IMR-90 (cell line): ENCODE data around the gene ZNF264. TPM values are rescaled to one million over a fixed set of nuclear protein-coding genes. Genes with fewer than 3 reads are reported as not detected.

Experiments used
- ATAC-seq: fragments of 200-7000 bp; cut with Tn5 transposase; 2 replicates; pipeline ENCODE4 v1.9.1; 2020; ENCODE audit warnings: low read depth, mild to moderate bottlenecking, moderate library complexity
- BruUV-seq: library from RNA; stranded (reverse); fragments of 400-500 nt; replicated peaks from 2 replicates; lab custom pipeline; 2021; lab: Mats Ljungman, UMichigan
- CTCF ChIA-PET: fragments of 300-600 bp; formaldehyde crosslinking; extraction: SDS; loops from one replicate; lab custom pipeline; 2021; ENCODE audit warnings: antibody characterized with exemption; lab: Yijun Ruan, JAX
- POLR2A ChIA-PET: fragments of 300-600 bp; sonication (Branson Sonifier 250); formaldehyde crosslinking; loops from one replicate; lab custom pipeline; 2022; ENCODE audit warnings: antibody characterized with exemption; ENCODE audit not compliant: unreplicated experiment; lab: Charles Lee
- DNase-seq: peaks from one replicate; pipeline ENCODE4 v3.0.0; 2013
- H2AFZ ChIP-seq: replicated peaks from 2 replicates; pipeline ENCODE3; 2013; ENCODE audit warnings: low read length, mild to moderate bottlenecking; ENCODE audit not compliant: poor library complexity
- H2AK5ac ChIP-seq: 2 replicates; pipeline ENCODE4 v1.6.1; 2013; ENCODE audit warnings: low read depth, low read length, inconsistent platforms
- H2AK9ac ChIP-seq: replicated peaks from 2 replicates; pipeline ENCODE3; 2013; ENCODE audit warnings: mild to moderate bottlenecking, low read depth, low read length, moderate library complexity; ENCODE audit not compliant: poor library complexity
- H2BK120ac ChIP-seq: 2 replicates; pipeline ENCODE4 v1.6.1; 2013; ENCODE audit warnings: low read depth, low read length, inconsistent platforms
- H2BK15ac ChIP-seq: 3 replicates; pipeline ENCODE4 v1.6.1; 2013; ENCODE audit warnings: low read depth, low read length, inconsistent platforms
- H2BK20ac ChIP-seq: 2 replicates; pipeline ENCODE4 v1.6.1; 2013; ENCODE audit warnings: low read depth, mild to moderate bottlenecking, inconsistent platforms, low read length, moderate library complexity
- H2BK5ac ChIP-seq: 2 replicates; pipeline ENCODE4 v1.6.1; 2013; ENCODE audit warnings: mild to moderate bottlenecking, low read depth, low read length, inconsistent platforms; ENCODE audit not compliant: poor library complexity, severe bottlenecking
- H3K14ac ChIP-seq: replicated peaks from 2 replicates; pipeline ENCODE4 v1.6.1; 2013; ENCODE audit warnings: low read depth, low read length, inconsistent platforms
- H3K18ac ChIP-seq: 2 replicates; pipeline ENCODE4 v1.6.1; 2013; ENCODE audit warnings: low read depth, low read length, control low read depth
- H3K23ac ChIP-seq: 2 replicates; pipeline ENCODE4 v1.6.1; 2013; ENCODE audit warnings: low read depth, low read length, inconsistent platforms
- H3K27ac ChIP-seq: 2 replicates; pipeline ENCODE4 v1.5.1; 2013; ENCODE audit warnings: mild to moderate bottlenecking, control low read depth, low read length; ENCODE audit not compliant: insufficient read depth
- H3K27me3 ChIP-seq: 2 replicates; pipeline ENCODE4 v1.6.1; 2013; ENCODE audit warnings: low read length; ENCODE audit not compliant: control insufficient read depth, insufficient read depth
- H3K36me3 ChIP-seq: 2 replicates; pipeline ENCODE4 v1.6.1; 2013; ENCODE audit warnings: low read length, mixed read lengths; ENCODE audit not compliant: control insufficient read depth, insufficient read depth
- H3K4ac ChIP-seq: 2 replicates; pipeline ENCODE4 v1.6.1; 2013; ENCODE audit warnings: low read depth, low read length, inconsistent platforms
- H3K4me1 ChIP-seq: 2 replicates; pipeline ENCODE4 v1.6.1; 2013; ENCODE audit warnings: low read length, mixed read lengths; ENCODE audit not compliant: control insufficient read depth, insufficient read depth
- H3K4me2 ChIP-seq: 2 replicates; pipeline ENCODE4 v1.6.1; 2013; ENCODE audit warnings: low read depth, mild to moderate bottlenecking, control low read depth, low read length, moderate library complexity
- H3K4me3 ChIP-seq: 2 replicates; pipeline ENCODE4 v1.5.1; 2013; ENCODE audit warnings: low read depth, mild to moderate bottlenecking, control low read depth, low read length, moderate library complexity; ENCODE audit not compliant: insufficient read depth
- H3K56ac ChIP-seq: 2 replicates; pipeline ENCODE4 v1.6.1; 2013; ENCODE audit warnings: low read length, inconsistent platforms; ENCODE audit not compliant: insufficient read depth; ENCODE audit errors: extremely low read depth
- H3K79me1 ChIP-seq, 2 experiments: 2 replicates each; pipeline ENCODE4 v1.6.1; 2013; ENCODE audit warnings: low read length in 2 of 2, inconsistent platforms in 1 of 2, low read depth in 1 of 2
- H3K9ac ChIP-seq: 2 replicates; pipeline ENCODE4 v1.6.1; 2013; ENCODE audit warnings: low read depth, low read length, control low read depth
- H3K9me1 ChIP-seq: 2 replicates; pipeline ENCODE4 v1.6.1; 2013; ENCODE audit warnings: low read length, inconsistent platforms; ENCODE audit not compliant: insufficient read depth
- H3K9me3 ChIP-seq: 2 replicates; pipeline ENCODE4 v1.6.1; 2013; ENCODE audit warnings: low read length; ENCODE audit not compliant: control insufficient read depth, insufficient read depth
- H4K20me1 ChIP-seq: 2 replicates; pipeline ENCODE4 v1.6.1; 2013; ENCODE audit warnings: low read length, inconsistent platforms; ENCODE audit not compliant: insufficient read depth
- H4K5ac ChIP-seq: 2 replicates; pipeline ENCODE4 v1.6.1; 2013; ENCODE audit warnings: mild to moderate bottlenecking, low read depth, low read length, control low read depth
- H4K8ac ChIP-seq, 2 experiments: 2 replicates each; pipeline ENCODE4 v1.6.1; 2013; ENCODE audit warnings: low read depth in 2 of 2, low read length in 2 of 2, control low read depth in 1 of 2, inconsistent platforms in 1 of 2
- H4K91ac ChIP-seq: 2 replicates; pipeline ENCODE4 v1.6.1; 2013; ENCODE audit warnings: low read depth, low read length, inconsistent platforms; ENCODE audit not compliant: insufficient read depth
- NFE2L2 ChIP-seq: fragments of 150-350 bp; IDR thresholded peaks from 2 replicates; pipeline ENCODE4 v1.6.1; 2016; ENCODE audit warnings: low read depth, mild to moderate bottlenecking, low read length
- WGBS, 2 experiments: methylation state at CpG; one replicate each; pipeline versions ENCODE4 v1.1.5 to v1.1.7; 2013; ENCODE audit warnings: missing lambda C conversion rate in 2 of 2; ENCODE audit not compliant: insufficient read length in 1 of 2; ENCODE audit errors: extremely low coverage in 2 of 2; 5-methylcytosine and 5-hydroxymethylcytosine counted together
- dilution Hi-C: fragments of 300-500 bp; cut with HindIII; formaldehyde crosslinking; loops from one replicate; pipeline ENCODE4 v1.14.3; 2018; ENCODE audit warnings: low sequenced_read_pairs; ENCODE audit not compliant: unreplicated experiment
- in situ Hi-C: fragments of 300-500 bp; cut with MboI; formaldehyde crosslinking; loops from 3 replicates; pipeline ENCODE4 v1.14.3; 2019; ENCODE audit warnings: low sequenced_read_pairs, inconsistent platforms, mixed read lengths
- intact Hi-C: fragments of 100-400 bp; cut with micrococcal nuclease; formaldehyde crosslinking; loops from 2 replicates; pipeline ENCODE4 v1.10.0; 2022
- polyA plus RNA-seq, 3 experiments: library from polyadenylated mRNA; depleted of rRNA; stranded (reverse); fragments of >200 nt; gene quantifications; 2 replicates each; pipeline ENCODE4 v1.2.3, GENCODE V29; 2012; ENCODE audit warnings: low replicate concordance in 1 of 3
- total RNA-seq: library from RNA; depleted of rRNA; stranded (reverse); fragments of >200 nt; gene quantifications from 2 replicates; pipeline ENCODE4 v1.2.3, GENCODE V29; 2012

The ZNF264 gene
- total and polyA plus RNA-seq, 2 of the 4 experiments (the other 2 are of a cell fraction): 3.5 to 31.9 TPM

DNA sequence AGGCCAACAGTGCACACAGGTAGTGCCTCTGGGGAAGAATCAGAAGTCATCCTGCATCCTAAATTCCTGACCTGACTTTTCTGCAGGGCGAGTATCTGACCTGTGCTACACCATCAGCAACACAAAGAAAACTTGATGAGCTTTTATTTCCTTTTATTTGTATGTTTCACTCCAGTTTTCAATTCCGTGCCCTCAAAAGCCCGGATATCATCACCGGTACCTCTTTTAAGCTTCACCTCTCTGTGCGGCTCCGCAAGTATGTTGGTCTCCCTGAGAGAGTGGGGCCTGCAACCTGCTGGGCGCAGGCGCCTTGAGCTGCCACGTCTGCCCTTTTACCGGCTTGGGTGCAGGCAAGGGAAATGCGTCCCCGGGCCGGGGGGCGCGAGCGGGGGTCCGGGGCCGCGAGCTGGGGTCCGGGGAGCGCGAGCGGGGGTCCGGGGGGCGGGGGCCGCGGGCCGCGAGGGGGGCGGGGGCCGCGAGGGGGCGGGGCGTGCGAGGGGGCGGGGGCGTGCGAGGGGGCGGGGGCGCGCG is 19.7 kb upstream of the ZNF264 start:
- H2AK5ac ChIP-seq: no peak overlapping the region
- ATAC-seq (peak; percentile 61), DNase-seq (peak; percentile 39)
- peak overlapping the region; percentile 91 for H3K4me2 ChIP-seq
- H3K14ac ChIP-seq: no peak overlapping the region
- peak overlapping the region; percentile 42 for H3K4me3 ChIP-seq
- H3K56ac ChIP-seq: no peak overlapping the region
- POLR2A ChIA-PET: no interaction called here
- H3K27me3 ChIP-seq: no peaks in the 10 kb centered on the region
- no TSS peak for BruUV-seq
- H2BK120ac ChIP-seq: no peak overlapping the region
- no peak overlapping the region for H3K4ac ChIP-seq
- no peak for TF ChIP-seq NFE2L2
- CTCF ChIA-PET: no interaction called here
- dilution Hi-C loops: no loop called here
- no peaks in the 10 kb centered on the region for H3K79me1 ChIP-seq
- peak overlapping the region in 1 of 2 experiments; percentile 63; a peak in 2 of 4 replicates for H4K8ac ChIP-seq
- H4K20me1 ChIP-seq: no peaks in the 10 kb centered on the region
- peaks cover 3% of the 10 kb centered on the region; the same call in 1 of the 2 replicates for H3K9me3 ChIP-seq
- H3K9ac ChIP-seq: peak overlapping the region; percentile 52
- H2BK15ac ChIP-seq: no peak overlapping the region
- H2AFZ ChIP-seq: peak overlapping the region; percentile 82
- no peaks in the 10 kb centered on the region for H3K9me1 ChIP-seq
- no peak overlapping the region for H3K27ac ChIP-seq
- no peak overlapping the region for H2BK5ac ChIP-seq
- H2AK9ac ChIP-seq: no peak overlapping the region
- no peaks in the 10 kb centered on the region for H3K4me1 ChIP-seq
- H3K18ac ChIP-seq: no peak overlapping the region
- in situ Hi-C loops: no loop called here
- H3K23ac ChIP-seq: no peak overlapping the region
- peak overlapping the region; percentile 62; the same call in 1 of the 2 replicates for H4K5ac ChIP-seq
- H2BK20ac ChIP-seq: no peak overlapping the region
- H3K36me3 ChIP-seq: no peaks in the 10 kb centered on the region
- H4K91ac ChIP-seq: no peak overlapping the region
- intact Hi-C loops: no loop called here
- no CpG with 5 or more reads among the region's 42 CpGs for WGBS, 2 experiments
